OCI-LY7 (cell line): Measurements from ENCODE around the gene TM9SF3. TPM values are rescaled to one million over a fixed set of nuclear protein-coding genes. Genes with fewer than 3 reads are reported as not detected.

Experiments used
- BruUV-seq: library from RNA; stranded (reverse); fragments of 400-500 nt; replicated peaks from 2 replicates; lab custom pipeline; 2021; lab: Mats Ljungman, UMichigan
- CTCF ChIA-PET: fragments of 300-600 bp; sonication (Branson Sonifier 250); formaldehyde crosslinking; loops from one replicate; lab custom pipeline; 2022; ENCODE audit warnings: antibody characterized with exemption; ENCODE audit not compliant: unreplicated experiment; lab: Charles Lee
- POLR2A ChIA-PET: fragments of 300-600 bp; sonication (Branson Sonifier 250); formaldehyde crosslinking; loops from one replicate; lab custom pipeline; 2022; ENCODE audit warnings: antibody characterized with exemption; lab: Charles Lee
- DNase-seq: peaks from one replicate; pipeline ENCODE4 v3.0.0-alpha.2; 2015; ENCODE audit warnings: low spot score
- H2AFZ ChIP-seq: fragments of 200-600 bp; sonication (generic), shearing (Covaris generic); 2 replicates; pipeline ENCODE4 v1.6.1; 2014; ENCODE audit warnings: mild to moderate bottlenecking, antibody characterized with exemption, low read length, moderate library complexity
- H3K27ac ChIP-seq: fragments of 200-600 bp; sonication (generic); 2 replicates; pipeline ENCODE4 v1.5.1; 2014; ENCODE audit warnings: mixed run types, low read depth, mild to moderate bottlenecking, moderate library complexity, low read length, inconsistent platforms; ENCODE audit not compliant: poor library complexity, severe bottlenecking
- H3K36me3 ChIP-seq: fragments of 200-600 bp; sonication (generic); 2 replicates; pipeline ENCODE4 v1.6.1; 2014; ENCODE audit warnings: mild to moderate bottlenecking, antibody characterized with exemption, low read length, moderate library complexity, mixed read lengths; ENCODE audit not compliant: insufficient read depth
- H3K4me1 ChIP-seq: fragments of 200-600 bp; sonication (generic); 2 replicates; pipeline ENCODE4 v1.5.1; 2014; ENCODE audit warnings: mild to moderate bottlenecking, low read length; ENCODE audit not compliant: insufficient read depth, poor library complexity, severe bottlenecking
- H3K4me2 ChIP-seq: fragments of 200-600 bp; sonication (generic); 2 replicates; pipeline ENCODE4 v1.6.1; 2014; ENCODE audit warnings: mild to moderate bottlenecking, low read length
- H3K4me3 ChIP-seq: fragments of 200-600 bp; sonication (generic); 2 replicates; pipeline ENCODE4 v1.5.1; 2014; ENCODE audit warnings: mild to moderate bottlenecking, low read depth, low read length; ENCODE audit not compliant: poor library complexity, severe bottlenecking
- H3K79me2 ChIP-seq: fragments of 200-600 bp; sonication (generic); 2 replicates; pipeline ENCODE4 v1.6.1; 2016; ENCODE audit warnings: low read depth, mild to moderate bottlenecking, low read length, moderate library complexity, mixed read lengths; ENCODE audit not compliant: insufficient read depth
- H3K9me2 ChIP-seq: fragments of 200-600 bp; sonication (generic); 2 replicates; pipeline ENCODE4 v1.6.1; 2016; ENCODE audit warnings: mild to moderate bottlenecking, low read length, mixed read lengths; ENCODE audit not compliant: insufficient read depth
- H3K9me3 ChIP-seq: fragments of 200-600 bp; sonication (generic); 2 replicates; pipeline ENCODE4 v1.6.1; 2014; ENCODE audit warnings: mild to moderate bottlenecking, mixed run types, low read length, mixed read lengths
- H4K20me1 ChIP-seq: fragments of 200-600 bp; sonication (generic); 2 replicates; pipeline ENCODE4 v1.6.1; 2014; ENCODE audit warnings: mild to moderate bottlenecking, antibody characterized with exemption, low read length, moderate library complexity, mixed read lengths; ENCODE audit not compliant: insufficient read depth
- EZH2phosphoT487 ChIP-seq: fragments of 200-600 bp; sonication (generic); IDR thresholded peaks from 2 replicates; pipeline ENCODE4 v1.6.1; 2018; ENCODE audit warnings: low read depth, borderline replicate concordance, mild to moderate bottlenecking, mixed run types, antibody characterized with exemption, low read length, moderate library complexity, mixed read lengths
- intact Hi-C: fragments of 100-400 bp; cut with micrococcal nuclease; formaldehyde crosslinking; loops from one replicate; pipeline ENCODE4 v1.10.0; 2022; ENCODE audit not compliant: unreplicated experiment
- total RNA-seq, 2 experiments: library from RNA; depleted of rRNA in 1 of 2; stranded (reverse); fragments of >200 nt in 1 of 2; shearing (Covaris generic) in 1 of 2; gene quantifications; 2 replicates each; pipeline ENCODE4 v1.2.3, GENCODE V29; 2014 to 2022
- TF ChIP-seq, protein P1 (sequence below): fragments of 200-600 bp; sonication (generic); conservative IDR thresholded peaks from 2 replicates; pipeline ENCODE4 v1.5.1; 2014; ENCODE audit warnings: mild to moderate bottlenecking, antibody characterized with exemption, low read length, moderate library complexity, mixed read lengths

The TM9SF3 gene
- total RNA-seq, 2 experiments from 2014 or later: 23.0 to 88.8 TPM

DNA sequence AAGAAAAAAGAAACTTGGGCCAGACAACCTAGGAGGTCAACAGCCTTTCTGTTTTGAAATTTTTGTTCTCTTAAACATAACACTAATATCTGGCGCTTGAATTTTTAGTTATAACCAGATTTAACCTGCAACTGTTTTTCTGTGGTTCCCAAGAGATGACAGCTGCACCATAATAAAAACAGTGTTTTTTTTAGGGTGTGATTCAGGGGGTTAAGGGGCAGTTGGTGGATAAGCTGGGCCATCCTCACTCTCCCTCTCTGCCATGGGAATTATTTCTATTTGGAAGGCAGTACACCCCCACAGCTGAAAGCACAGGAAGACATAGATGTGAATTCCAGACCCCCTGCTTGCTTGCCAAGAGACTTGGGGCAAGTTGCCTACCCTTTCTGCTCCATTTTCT is 20.1 kb upstream of the TM9SF3 start:
- no peak for TF ChIP-seq EZH2phosphoT487
- TF ChIP-seq, protein P1, sequence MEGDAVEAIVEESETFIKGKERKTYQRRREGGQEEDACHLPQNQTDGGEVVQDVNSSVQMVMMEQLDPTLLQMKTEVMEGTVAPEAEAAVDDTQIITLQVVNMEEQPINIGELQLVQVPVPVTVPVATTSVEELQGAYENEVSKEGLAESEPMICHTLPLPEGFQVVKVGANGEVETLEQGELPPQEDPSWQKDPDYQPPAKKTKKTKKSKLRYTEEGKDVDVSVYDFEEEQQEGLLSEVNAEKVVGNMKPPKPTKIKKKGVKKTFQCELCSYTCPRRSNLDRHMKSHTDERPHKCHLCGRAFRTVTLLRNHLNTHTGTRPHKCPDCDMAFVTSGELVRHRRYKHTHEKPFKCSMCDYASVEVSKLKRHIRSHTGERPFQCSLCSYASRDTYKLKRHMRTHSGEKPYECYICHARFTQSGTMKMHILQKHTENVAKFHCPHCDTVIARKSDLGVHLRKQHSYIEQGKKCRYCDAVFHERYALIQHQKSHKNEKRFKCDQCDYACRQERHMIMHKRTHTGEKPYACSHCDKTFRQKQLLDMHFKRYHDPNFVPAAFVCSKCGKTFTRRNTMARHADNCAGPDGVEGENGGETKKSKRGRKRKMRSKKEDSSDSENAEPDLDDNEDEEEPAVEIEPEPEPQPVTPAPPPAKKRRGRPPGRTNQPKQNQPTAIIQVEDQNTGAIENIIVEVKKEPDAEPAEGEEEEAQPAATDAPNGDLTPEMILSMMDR: no peak
- H3K27ac ChIP-seq: no peak overlapping the region
- H4K20me1 ChIP-seq: no peaks in the 10 kb centered on the region; the same call in 1 of the 2 replicates
- no TSS peak for BruUV-seq
- H3K79me2 ChIP-seq: no peaks in the 10 kb centered on the region
- peaks cover 100% of the 10 kb centered on the region for H3K36me3 ChIP-seq
- no peaks in the 10 kb centered on the region for H3K4me1 ChIP-seq
- DNase-seq: no peak
- POLR2A ChIA-PET: no interaction called here
- no peak overlapping the region for H3K4me2 ChIP-seq
- no peak overlapping the region for H3K4me3 ChIP-seq
- H3K9me2 ChIP-seq: no peaks in the 10 kb centered on the region
- no peaks in the 10 kb centered on the region for H3K9me3 ChIP-seq
- intact Hi-C loops: no loop called here
- CTCF ChIA-PET: no interaction called here
- no peak overlapping the region for H2AFZ ChIP-seq

DNA sequence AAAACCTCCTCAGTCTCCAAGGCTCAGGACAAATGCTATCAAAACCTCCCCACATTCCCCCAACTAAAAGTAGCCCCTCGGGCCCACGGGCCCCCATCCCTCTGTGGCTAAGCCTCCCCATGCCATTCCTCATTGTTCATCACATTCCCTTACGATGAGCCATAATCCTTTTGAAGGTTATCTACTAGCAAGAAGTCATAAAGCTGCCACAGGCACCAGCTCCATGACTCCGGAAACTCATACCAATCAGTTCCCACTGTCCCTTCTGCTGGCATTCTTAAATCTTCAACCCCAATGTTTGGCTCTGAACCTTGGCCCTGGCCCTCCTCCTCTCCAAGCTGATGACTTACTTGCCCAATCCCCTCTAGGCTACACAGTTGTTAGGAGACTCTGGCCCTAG is 19.4 kb upstream of the TM9SF3 start:
- ChIA-PET CTCF (no interaction called here), POLR2A (interaction anchor here (0.6 kb wide), 1 partner anchor 154 kb away, joined by 4 read pairs; no protein-coding TSS in a partner anchor)
- H3K9me2 ChIP-seq: no peaks in the 10 kb centered on the region
- no peak for DNase-seq
- intact Hi-C loops: no loop called here
- H3K36me3 ChIP-seq: peaks cover 100% of the 10 kb centered on the region
- no peaks in the 10 kb centered on the region for H3K79me2 ChIP-seq
- TF ChIP-seq EZH2phosphoT487: no peak
- TF ChIP-seq, protein P1: no peak
- no TSS peak for BruUV-seq
- H4K20me1 ChIP-seq: no peaks in the 10 kb centered on the region; the same call in 1 of the 2 replicates
- H2AFZ ChIP-seq: no peak overlapping the region
- H3K27ac ChIP-seq: no peak overlapping the region
- H3K9me3 ChIP-seq: no peaks in the 10 kb centered on the region
- no peak overlapping the region for H3K4me2 ChIP-seq
- H3K4me1 ChIP-seq: no peaks in the 10 kb centered on the region
- no peak overlapping the region for H3K4me3 ChIP-seq

DNA sequence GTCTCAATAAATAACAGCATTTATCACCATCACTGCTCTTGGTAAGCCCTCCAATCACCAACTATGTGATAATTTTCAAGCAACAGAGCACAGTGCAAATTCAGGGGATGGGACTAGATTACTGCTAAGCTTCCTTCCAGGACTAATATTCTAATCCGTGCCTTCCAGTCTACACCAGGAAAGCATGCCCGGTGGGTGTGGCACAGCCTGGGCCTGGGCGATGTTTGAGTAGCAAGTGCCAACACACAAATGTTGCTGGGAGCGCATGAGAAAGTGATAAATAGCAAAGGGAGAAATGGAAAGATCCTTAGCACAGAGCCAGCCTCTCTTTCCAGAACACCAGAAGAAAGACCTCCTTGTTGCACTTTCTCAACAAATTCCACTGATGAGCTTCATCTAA is 13.5 kb upstream of the TM9SF3 start:
- H3K36me3 ChIP-seq: peaks cover 99% of the 10 kb centered on the region
- ChIA-PET POLR2A (no interaction called here), CTCF (no interaction called here)
- TF ChIP-seq, protein P1: no peak
- TF ChIP-seq EZH2phosphoT487: no peak
- H2AFZ ChIP-seq: no peak overlapping the region
- no TSS peak for BruUV-seq
- H4K20me1 ChIP-seq: no peaks in the 10 kb centered on the region
- no peaks in the 10 kb centered on the region for H3K9me2 ChIP-seq
- H3K27ac ChIP-seq: no peak overlapping the region
- no peak overlapping the region for H3K4me3 ChIP-seq
- no peaks in the 10 kb centered on the region for H3K4me1 ChIP-seq
- DNase-seq: no peak
- H3K79me2 ChIP-seq: no peaks in the 10 kb centered on the region
- H3K9me3 ChIP-seq: no peaks in the 10 kb centered on the region
- H3K4me2 ChIP-seq: no peak overlapping the region
- intact Hi-C loops: no loop called here
